ENCODE measurements around the gene OGT.
"Not testable (repeated sequence)": the region's sequence is repeated elsewhere in the genome, so short reads cannot be mapped to it uniquely, and the experiment has no call there.

OGT gene

GRCh38 chrX:71599965-71600364, 67.1 kb downstream of the OGT start:
- Mint-ChIP-seq H3K4me1 (peaks cover 35% of the 10 kb centered on the region), H3K27ac (peak overlapping the region in 1 of 2 donors; percentile 40), H3K4me3 (no peak overlapping the region), H3K27me3 (no peaks in the 10 kb centered on the region), H3K9me3 (no peaks in the 10 kb centered on the region)
- no peak for DNase-seq
- peak; percentile 65 for ATAC-seq

DNA sequence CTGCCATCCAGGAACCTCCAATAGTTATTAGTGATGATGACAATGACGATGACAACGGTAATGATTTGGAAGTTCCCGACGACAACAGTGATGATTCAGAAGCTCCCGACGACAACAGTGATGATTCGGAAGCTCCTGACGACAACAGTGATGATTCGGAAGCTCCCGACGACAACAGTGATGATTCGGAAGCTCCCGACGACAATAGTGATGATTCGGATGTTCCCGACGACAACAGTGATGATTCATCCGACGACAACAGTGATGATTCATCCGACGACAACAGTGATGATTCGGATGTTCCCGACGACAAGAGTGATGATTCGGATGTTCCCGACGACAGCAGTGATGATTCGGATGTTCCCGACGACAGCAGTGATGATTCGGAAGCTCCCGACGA, 70.7 kb downstream of the OGT start:
- no peak for ATAC-seq
- Mint-ChIP-seq H3K27ac (no peak overlapping the region), H3K4me1 (peaks cover 59% of the 10 kb centered on the region), H3K4me3 (no peak overlapping the region), H3K9me3 (no peaks in the 10 kb centered on the region), H3K27me3 (no peaks in the 10 kb centered on the region)
- DNase-seq: no peak

GRCh38 chrX:71604141-71604540, 71.2 kb downstream of the OGT start:
- Mint-ChIP-seq H3K4me1 (peaks cover 64% of the 10 kb centered on the region), H3K4me3 (no peak overlapping the region), H3K9me3 (no peaks in the 10 kb centered on the region), H3K27me3 (no peaks in the 10 kb centered on the region), H3K27ac (peak overlapping the region; percentile 76 to 81)
- DNase-seq: no peak
- ATAC-seq: no peak

GRCh38 chrX:71604796-71605568, 72.1 kb downstream of the OGT start:
- Mint-ChIP-seq H3K27me3 (no peaks in the 10 kb centered on the region), H3K4me1 (peaks cover 69% of the 10 kb centered on the region), H3K9me3 (no peaks in the 10 kb centered on the region), H3K4me3 (peak overlapping the region; percentile 11 to 36), H3K27ac (peak overlapping the region in 1 of 2 donors; percentile 57)
- DNase-seq (no peak), ATAC-seq (no peak)

DNA sequence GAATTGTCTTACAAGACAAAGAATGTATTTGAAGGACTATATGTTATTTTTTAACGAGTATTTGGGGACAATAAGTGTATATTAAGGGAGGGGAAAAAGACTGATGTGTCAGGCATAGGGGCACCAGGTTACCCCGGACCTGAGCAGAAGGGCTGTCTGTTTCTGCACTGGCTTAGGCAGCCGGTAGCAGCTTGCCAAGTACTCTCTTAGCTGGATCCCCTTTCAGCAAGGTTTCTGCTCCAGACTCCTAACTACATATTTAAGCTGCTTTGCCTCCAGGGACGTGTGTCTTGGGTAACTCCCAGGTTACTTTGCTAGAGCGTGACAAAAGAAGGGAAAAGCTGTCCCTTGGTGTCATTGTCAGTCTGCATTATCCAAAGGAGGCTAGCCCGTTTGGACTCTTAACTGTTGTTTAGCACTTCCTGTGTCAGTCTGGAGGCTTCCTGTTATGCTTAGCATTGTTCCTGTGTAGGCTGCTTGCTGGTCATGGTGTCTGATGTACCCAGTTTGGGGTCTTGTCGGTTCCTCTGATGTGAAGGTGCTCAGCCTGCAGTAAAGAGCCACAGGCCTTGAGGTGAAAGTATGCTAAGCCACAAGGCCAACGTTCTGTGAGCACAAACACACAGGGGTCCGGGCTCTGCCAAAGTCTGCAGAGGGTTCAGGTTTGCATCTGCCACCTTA, 73.8 kb downstream of the OGT start:
- H3K27me3 Mint-ChIP-seq: no peaks in the 10 kb centered on the region
- peaks cover 78% of the 10 kb centered on the region for H3K4me1 Mint-ChIP-seq
- peak; percentile 90 for ATAC-seq
- peak overlapping the region; percentile 6 to 41 for H3K4me3 Mint-ChIP-seq
- peak in 1 of 2 donors; percentile 21 for DNase-seq
- peak overlapping the region; percentile 49 to 90 for H3K27ac Mint-ChIP-seq
- H3K9me3 Mint-ChIP-seq: no peaks in the 10 kb centered on the region

DNA sequence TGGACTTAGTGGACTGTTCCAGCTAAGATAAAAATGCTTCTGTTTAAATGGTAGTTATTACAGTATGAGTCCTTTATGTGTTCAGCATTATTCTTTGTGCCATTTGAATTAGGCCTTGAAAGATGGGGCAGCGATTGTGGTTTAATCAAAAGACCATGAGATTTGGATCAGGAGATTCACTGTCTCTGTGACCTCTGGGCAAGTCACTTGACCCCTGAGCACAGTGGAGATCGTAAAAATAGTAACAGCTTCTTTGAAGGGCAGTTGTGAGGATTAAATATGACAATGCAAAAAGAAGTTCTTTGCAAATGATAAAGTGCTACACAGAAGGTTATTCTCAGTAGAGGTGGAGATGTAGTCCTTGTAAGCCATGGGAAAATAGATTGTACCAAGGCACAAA, 74.6 kb downstream of the OGT start:
- Mint-ChIP-seq H3K4me1 (peaks cover 80% of the 10 kb centered on the region), H3K27me3 (no peaks in the 10 kb centered on the region)

GRCh38 chrX:71609095-71609750, 76.3 kb downstream of the OGT start:
- no peaks in the 10 kb centered on the region for H3K9me3 Mint-ChIP-seq
- peak; percentile 59 for ATAC-seq
- H3K27ac Mint-ChIP-seq: peak overlapping the region in 1 of 2 donors; percentile 62
- no peaks in the 10 kb centered on the region for H3K27me3 Mint-ChIP-seq
- no peak for DNase-seq
- no peak overlapping the region for H3K4me3 Mint-ChIP-seq
- H3K4me1 Mint-ChIP-seq: peaks cover 66% of the 10 kb centered on the region

More for the DNA sequence above, 74.6 kb downstream of the OGT start:
- no peak for DNase-seq
- Mint-ChIP-seq H3K27ac (peak overlapping the region; percentile 20 to 49), H3K9me3 (no peaks in the 10 kb centered on the region), H3K4me3 (peak overlapping the region in 1 of 2 donors; percentile 3)
- no peak for ATAC-seq

- not testable (repeated sequence) for H3K27me3 Mint-ChIP-seq, H3K27ac Mint-ChIP-seq, H3K4me3 Mint-ChIP-seq, ATAC-seq, H3K9me3 Mint-ChIP-seq, DNase-seq
- H3K4me1 Mint-ChIP-seq: peaks cover 63% of the 10 kb centered on the region
Measured at GRCh38 chrX:71611736-71612135, 78.8 kb downstream of the OGT start.

DNA sequence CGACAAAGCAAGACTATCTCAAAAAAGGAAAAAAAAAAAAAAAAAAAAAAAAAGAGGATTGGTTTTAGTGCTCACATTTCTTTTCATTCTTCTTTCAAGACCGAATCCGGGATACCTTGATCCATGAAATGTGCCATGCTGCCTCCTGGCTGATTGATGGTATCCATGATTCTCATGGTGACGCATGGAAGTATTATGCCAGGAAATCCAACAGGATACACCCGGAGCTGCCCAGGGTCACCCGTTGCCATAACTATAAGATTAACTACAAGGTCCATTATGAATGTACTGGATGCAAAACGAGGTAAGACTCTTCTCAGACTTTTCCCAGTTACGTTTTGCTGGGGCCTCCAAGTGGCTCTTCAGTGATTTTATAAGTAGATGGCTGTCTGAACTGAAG, 79.4 kb downstream of the OGT start:
- DNase-seq (no peak), ATAC-seq (no peak)
- H3K4me1 Mint-ChIP-seq: peaks cover 63% of the 10 kb centered on the region
- H3K4me3 Mint-ChIP-seq: no peak overlapping the region
- no peaks in the 10 kb centered on the region for H3K27me3 Mint-ChIP-seq
- no peaks in the 10 kb centered on the region for H3K9me3 Mint-ChIP-seq
- no peak overlapping the region for H3K27ac Mint-ChIP-seq

GRCh38 chrX:71615056-71615455, 82.2 kb downstream of the OGT start:
- peak overlapping the region; percentile 74 to 97 for H3K27ac Mint-ChIP-seq
- ATAC-seq (no peak), DNase-seq (peak in 1 of 2 donors; percentile 14)
- no peaks in the 10 kb centered on the region for H3K9me3 Mint-ChIP-seq
- no peaks in the 10 kb centered on the region for H3K27me3 Mint-ChIP-seq
- H3K4me3 Mint-ChIP-seq: peak overlapping the region; percentile 94 to 98
- H3K4me1 Mint-ChIP-seq: peaks cover 60% of the 10 kb centered on the region

- H3K27ac Mint-ChIP-seq: peak overlapping the region; percentile 96 to 97
- ATAC-seq (peak; percentile 57), DNase-seq (peak; percentile 26 to 63)
- H3K27me3 Mint-ChIP-seq: no peaks in the 10 kb centered on the region
- H3K4me1 Mint-ChIP-seq: peaks cover 66% of the 10 kb centered on the region
- peak overlapping the region; percentile 94 to 98 for H3K4me3 Mint-ChIP-seq
- no peaks in the 10 kb centered on the region for H3K9me3 Mint-ChIP-seq
Measured at GRCh38 chrX:71615954-71616353, 83.0 kb downstream of the OGT start.

- ATAC-seq: peak; percentile 29
- Mint-ChIP-seq H3K27me3 (no peaks in the 10 kb centered on the region), H3K27ac (peak overlapping the region; percentile 85 to 96), H3K4me1 (peaks cover 66% of the 10 kb centered on the region), H3K4me3 (peak overlapping the region; percentile 94 to 98), H3K9me3 (no peaks in the 10 kb centered on the region)
- peak; percentile 49 to 54 for DNase-seq
Measured at GRCh38 chrX:71616672-71617529, 84.0 kb downstream of the OGT start.

- H3K27me3 Mint-ChIP-seq: no peaks in the 10 kb centered on the region
- peak overlapping the region; percentile 94 to 98 for H3K4me3 Mint-ChIP-seq
- DNase-seq (peak in 1 of 2 donors; percentile 15), ATAC-seq (peak; percentile 1)
- H3K4me1 Mint-ChIP-seq: peaks cover 74% of the 10 kb centered on the region
- no peaks in the 10 kb centered on the region for H3K9me3 Mint-ChIP-seq
- peak overlapping the region; percentile 94 to 95 for H3K27ac Mint-ChIP-seq
Measured at GRCh38 chrX:71617742-71618141, 84.8 kb downstream of the OGT start.

- DNase-seq (peak; percentile 67 to 85), ATAC-seq (peak; percentile 69)
- Mint-ChIP-seq H3K27me3 (no peaks in the 10 kb centered on the region), H3K9me3 (no peaks in the 10 kb centered on the region), H3K4me3 (peak within 1 kb of the TSS; percentile 94 to 98), H3K27ac (peak within 1 kb of the TSS; percentile 94 to 95), H3K4me1 (peaks cover 80% of the 10 kb centered on the region)
Measured at GRCh38 chrX:71618303-71618721, 85.4 kb downstream of the OGT start, which contains the start of gene CXCR3. Gene CXCR3, minus strand, starts transcription at chrX:71618511. Its CDS starts 62 bp downstream, at chrX:71618449.

DNA sequence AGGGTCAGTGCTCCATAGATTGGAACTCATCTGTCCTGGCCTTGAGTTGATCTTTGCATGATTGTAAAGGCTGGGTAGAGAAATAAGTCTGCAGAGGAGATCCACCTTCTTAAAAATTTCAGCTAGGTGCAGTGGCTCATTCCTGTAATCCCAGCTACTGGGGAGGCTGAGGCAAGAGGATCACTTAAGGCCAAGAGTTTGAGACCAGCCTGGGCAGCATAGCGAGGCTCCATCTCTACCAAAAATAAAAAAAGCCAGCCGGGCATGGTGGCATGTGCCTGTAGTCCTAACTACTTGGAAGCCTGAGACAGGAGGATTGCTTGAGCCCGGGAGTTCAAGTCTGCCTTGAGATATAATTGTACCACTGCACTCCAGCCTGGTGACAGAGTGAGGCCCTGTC, 85.9 kb downstream of the OGT start:
- DNase-seq (peak; percentile 14 to 32), ATAC-seq (no peak)
- Mint-ChIP-seq H3K4me1 (peaks cover 85% of the 10 kb centered on the region), H3K9me3 (no peaks in the 10 kb centered on the region), H3K27me3 (no peaks in the 10 kb centered on the region), H3K27ac (peak overlapping the region; percentile 94 to 95), H3K4me3 (peak overlapping the region; percentile 94 to 98)

Measured in stimulated activated naive CD8-positive, alpha-beta T cell treated with anti-CD3 and anti-CD28 coated beads, Interleukin-15, amount 100 ng/mL, for 72 hours (primary cell).